ENCODE data around the gene GRAP. TPM values are rescaled to one million over a fixed set of nuclear protein-coding genes. Genes with fewer than 3 reads are reported as not detected.

Gene GRAP
- total and polyA plus RNA-seq, 10 donors: 36.2 to 114 (median 47.4) TPM

- WGBS, 5 donors: 89 to 97% (median 94%) methylated on average over 7 to 17 of the region's 17 CpGs
- Histone ChIP-seq H3K4me3 (no peak overlapping the region), H3K36me3 (peaks cover 0 to 39% (median 12%) of the 10 kb centered on the region in 6 donors), H3K27ac (no peak overlapping the region), H3K9me3 (no peaks in the 10 kb centered on the region), H3K27me3 (replicated peaks in 1 of 7) (no peaks in the 10 kb centered on the region), H3K4me1 (no peaks in the 10 kb centered on the region)
- TF ChIP-seq POLR2A (IDR thresholded peaks at IDR 0.05) (no peak), CTCF (IDR thresholded peaks at IDR 0.05 in 8 of 11, conservative IDR thresholded peaks at IDR 0.05 in 3 of 11) (no peak), POLR2AphosphoS5 (IDR thresholded peaks at IDR 0.05) (no peak)
- intact Hi-C loops (cut with DNase I; ENCODE audit: low total_unique reads): no loop called here
- no peak for DNase-seq
Measured at GRCh38 chr17:18978655-18979054, 68.1 kb downstream of the GRAP start.

DNA sequence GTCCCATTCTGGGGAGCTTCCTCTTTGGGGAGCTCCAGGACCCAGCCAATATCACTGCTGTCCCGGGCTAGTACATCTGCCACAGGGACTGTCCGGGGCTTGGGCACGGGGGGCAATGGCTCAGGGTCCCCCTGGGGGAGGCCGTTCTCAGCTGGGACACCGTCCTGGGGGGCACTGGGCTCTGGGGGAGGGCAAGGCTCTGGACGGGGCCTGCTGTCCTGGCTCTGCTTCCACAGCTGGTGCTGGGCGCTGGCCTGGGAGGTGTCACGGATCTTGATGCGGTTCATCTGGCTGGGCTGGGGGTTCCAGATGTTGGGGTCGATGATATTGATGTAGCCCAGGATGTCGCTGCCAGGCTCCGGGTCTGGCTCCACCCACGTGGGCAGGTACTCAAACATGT, 68.7 kb downstream of the GRAP start:
- H3K4me3 ChIP-seq: no peak overlapping the region
- no peaks in the 10 kb centered on the region for H3K4me1 ChIP-seq
- 93 to 97% (median 97%) methylated on average over 8 to 13 of the region's 13 CpGs for WGBS, 5 donors
- H3K36me3 ChIP-seq: peaks cover 0 to 39% (median 12%) of the 10 kb centered on the region in 6 donors
- no peaks in the 10 kb centered on the region for H3K27me3 ChIP-seq (replicated peaks in 1 of 7)
- H3K27ac ChIP-seq: no peak overlapping the region
- intact Hi-C loops (cut with DNase I; ENCODE audit: low total_unique reads): no loop called here
- DNase-seq: no peak
- TF ChIP-seq POLR2AphosphoS5 (IDR thresholded peaks at IDR 0.05): no peak
- no peak for TF ChIP-seq POLR2A (IDR thresholded peaks at IDR 0.05)
- no peak for TF ChIP-seq CTCF (IDR thresholded peaks at IDR 0.05 in 8 of 11, conservative IDR thresholded peaks at IDR 0.05 in 3 of 11)
- no peaks in the 10 kb centered on the region for H3K9me3 ChIP-seq

DNA sequence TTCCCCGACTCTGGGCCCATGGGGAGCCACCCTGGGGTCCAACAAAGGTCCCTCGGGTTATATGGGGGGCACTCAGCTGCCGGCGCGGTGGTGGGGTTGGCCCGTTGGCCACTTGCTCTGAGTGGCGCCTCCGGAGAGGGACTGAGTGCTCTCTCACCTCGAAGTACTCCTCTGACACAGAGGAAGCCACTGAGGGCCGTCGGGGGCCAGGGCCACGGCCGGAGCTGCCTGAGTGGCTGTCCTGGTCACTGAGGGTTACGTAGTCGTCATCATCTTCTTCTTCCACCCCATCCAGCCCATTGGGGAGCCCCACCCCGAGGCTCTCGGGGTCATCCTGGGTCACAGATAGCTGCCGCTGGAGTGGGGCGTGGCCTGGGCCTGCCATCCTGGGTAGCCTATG, 69.1 kb downstream of the GRAP start:
- Histone ChIP-seq H3K9me3 (no peaks in the 10 kb centered on the region), H3K27me3 (replicated peaks in 1 of 7) (no peaks in the 10 kb centered on the region), H3K36me3 (peaks cover 0 to 41% (median 12%) of the 10 kb centered on the region in 6 donors), H3K27ac (no peak overlapping the region), H3K4me1 (no peaks in the 10 kb centered on the region), H3K4me3 (no peak overlapping the region)
- TF ChIP-seq CTCF (IDR thresholded peaks at IDR 0.05 in 8 of 11, conservative IDR thresholded peaks at IDR 0.05 in 3 of 11) (no peak), POLR2A (IDR thresholded peaks at IDR 0.05) (no peak), POLR2AphosphoS5 (IDR thresholded peaks at IDR 0.05) (no peak)
- no peak for DNase-seq
- intact Hi-C loops (cut with DNase I; ENCODE audit: low total_unique reads): no loop called here
- WGBS, 5 donors: 89 to 97% (median 92%) methylated on average over 6 to 19 of the region's 19 CpGs

DNA sequence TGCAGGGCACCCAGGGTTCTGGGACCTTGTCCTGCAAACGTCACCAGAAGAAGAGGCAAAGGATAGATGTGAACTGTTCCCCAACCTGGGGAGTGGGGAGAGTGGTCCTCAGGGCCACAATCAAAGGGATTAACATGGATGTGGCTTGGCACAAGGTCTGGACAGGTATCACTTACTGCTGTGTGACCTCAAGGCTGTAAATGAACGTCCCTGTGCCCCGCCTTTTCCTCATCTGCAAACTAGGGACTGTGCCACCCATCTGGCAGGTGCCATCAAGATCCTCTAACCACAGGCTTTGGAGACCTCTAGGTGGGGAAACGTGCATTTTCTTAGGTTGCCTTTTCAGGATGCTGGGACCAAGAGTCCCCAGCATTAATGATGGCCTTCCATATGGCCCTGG, 69.7 kb downstream of the GRAP start:
- H3K9me3 ChIP-seq: no peaks in the 10 kb centered on the region
- 75 to 91% (median 84%) methylated on average over 4 of the region's 4 CpGs for WGBS, 5 donors
- H3K27me3 ChIP-seq (replicated peaks in 1 of 7): no peaks in the 10 kb centered on the region
- no peaks in the 10 kb centered on the region for H3K4me1 ChIP-seq
- DNase-seq: no peak
- H3K27ac ChIP-seq: no peak overlapping the region
- H3K4me3 ChIP-seq: no peak overlapping the region
- intact Hi-C loops (cut with DNase I; ENCODE audit: low total_unique reads): no loop called here
- peaks cover 0 to 44% (median 12%) of the 10 kb centered on the region in 6 donors for H3K36me3 ChIP-seq
- TF ChIP-seq POLR2A (IDR thresholded peaks at IDR 0.05) (no peak), CTCF (IDR thresholded peaks at IDR 0.05 in 8 of 11, conservative IDR thresholded peaks at IDR 0.05 in 3 of 11) (no peak)
